SK-N-SH (cell line): ENCODE results near the gene SLC7A6.

ENCODE experiments used
- SMC3 ChIP-seq: IDR thresholded peaks from 2 replicates; pipeline ENCODE4 v1.6.1; 2012; ENCODE audit warnings: low read depth, low read length, improper control_type of control experiment
- TF ChIP-seq, protein P1 (sequence below): fragments of 200-600 bp; sonication (generic); IDR thresholded peaks from 2 replicates; pipeline ENCODE4 v1.6.1; 2017; ENCODE audit warnings: antibody characterized with exemption, mild to moderate bottlenecking, moderate library complexity

DNA sequence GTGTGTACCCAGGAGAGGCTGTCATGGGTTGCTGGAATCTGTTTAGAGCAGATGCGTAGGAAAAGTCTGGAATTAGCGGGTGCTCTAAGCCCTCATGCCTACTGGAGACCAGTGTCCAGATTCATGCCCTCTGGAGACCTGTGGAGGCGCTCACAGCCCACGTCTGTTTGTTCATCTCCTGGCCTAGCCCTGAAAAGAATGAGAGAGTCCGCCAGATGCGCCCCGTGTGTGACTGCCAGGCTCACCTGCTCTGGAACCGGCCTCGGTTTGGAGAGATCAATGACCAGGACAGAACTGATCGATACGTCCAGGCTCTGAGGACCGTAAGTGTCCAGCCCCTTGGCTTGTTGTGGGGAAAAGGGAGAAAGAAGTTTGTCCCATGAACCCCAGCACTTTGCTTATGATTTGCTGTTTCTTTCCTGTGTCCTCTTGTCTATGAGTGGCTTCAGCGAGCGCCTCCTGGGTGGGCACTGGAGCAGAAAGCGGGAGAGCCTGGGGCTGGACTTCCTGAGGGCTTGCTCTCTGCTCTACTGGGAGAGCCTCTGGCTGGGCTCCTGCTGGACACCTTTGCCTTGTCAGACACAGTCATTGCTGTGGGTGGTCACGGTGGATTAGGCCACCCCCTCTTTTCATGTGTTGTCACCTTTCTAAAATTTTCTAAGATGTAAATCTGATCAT lies 81.8 kb downstream of the SLC7A6 start:
- TF ChIP-seq, protein P1, sequence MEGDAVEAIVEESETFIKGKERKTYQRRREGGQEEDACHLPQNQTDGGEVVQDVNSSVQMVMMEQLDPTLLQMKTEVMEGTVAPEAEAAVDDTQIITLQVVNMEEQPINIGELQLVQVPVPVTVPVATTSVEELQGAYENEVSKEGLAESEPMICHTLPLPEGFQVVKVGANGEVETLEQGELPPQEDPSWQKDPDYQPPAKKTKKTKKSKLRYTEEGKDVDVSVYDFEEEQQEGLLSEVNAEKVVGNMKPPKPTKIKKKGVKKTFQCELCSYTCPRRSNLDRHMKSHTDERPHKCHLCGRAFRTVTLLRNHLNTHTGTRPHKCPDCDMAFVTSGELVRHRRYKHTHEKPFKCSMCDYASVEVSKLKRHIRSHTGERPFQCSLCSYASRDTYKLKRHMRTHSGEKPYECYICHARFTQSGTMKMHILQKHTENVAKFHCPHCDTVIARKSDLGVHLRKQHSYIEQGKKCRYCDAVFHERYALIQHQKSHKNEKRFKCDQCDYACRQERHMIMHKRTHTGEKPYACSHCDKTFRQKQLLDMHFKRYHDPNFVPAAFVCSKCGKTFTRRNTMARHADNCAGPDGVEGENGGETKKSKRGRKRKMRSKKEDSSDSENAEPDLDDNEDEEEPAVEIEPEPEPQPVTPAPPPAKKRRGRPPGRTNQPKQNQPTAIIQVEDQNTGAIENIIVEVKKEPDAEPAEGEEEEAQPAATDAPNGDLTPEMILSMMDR = no peak
- TF ChIP-seq SMC3 = no peak
